Endothelial cell of umbilical vein (primary cell): Measurements from ENCODE around the gene RAI1. TPM values are rescaled to one million over a fixed set of nuclear protein-coding genes. Genes with fewer than 3 reads are reported as not detected.

Experiments used
- BruUV-seq: library from RNA; stranded (reverse); fragments of 400-500 nt; replicated peaks from 2 replicates; lab custom pipeline; 2021; lab: Mats Ljungman, UMichigan
- CTCF ChIA-PET: fragments of 300-600, 350-600 bp; sonication (Branson Sonifier 250); formaldehyde crosslinking; loops from one replicate; lab custom pipeline; 2021; ENCODE audit warnings: antibody characterized with exemption, inconsistent platforms; lab: Charles Lee
- POLR2A ChIA-PET: fragments of 300-600, 350-600 bp; sonication (Branson Sonifier 250); formaldehyde crosslinking; loops from one replicate; lab custom pipeline; 2021; ENCODE audit warnings: antibody characterized with exemption, inconsistent platforms; lab: Charles Lee
- DNase-seq: peaks from one replicate; pipeline ENCODE4 v3.0.0-alpha.2; 2011; ENCODE audit warnings: low read depth, low spot score
- FAIRE-seq: peaks from 2 replicates; lab custom pipeline; 2011; peaks lifted over from hg19 to GRCh38; lab: Jason Lieb, UNC
- H2AFZ ChIP-seq: 2 replicates; pipeline ENCODE4 v1.6.0; 2012; ENCODE audit warnings: low read depth, low read length, control low read depth, inconsistent platforms
- H3K27ac ChIP-seq: 2 replicates; pipeline ENCODE4 v1.5.1; 2011; ENCODE audit warnings: low read depth, mild to moderate bottlenecking, control low read depth, low read length, moderate library complexity; ENCODE audit not compliant: insufficient read depth
- H3K27me3 ChIP-seq, 2 experiments: 2 replicates each; pipeline versions ENCODE4 v1.6.0 to v1.6.1; 2011; ENCODE audit warnings: low read length in 2 of 2, mixed read lengths in 1 of 2; ENCODE audit not compliant: control insufficient read depth in 2 of 2, insufficient read depth in 2 of 2
- H3K36me3 ChIP-seq, 2 experiments: 2 replicates in 1 of 2; 3 replicates in 1 of 2; pipeline ENCODE4 v1.5.1; 2011; ENCODE audit warnings: low read length in 2 of 2, mild to moderate bottlenecking in 1 of 2, moderate library complexity in 1 of 2; ENCODE audit not compliant: control insufficient read depth in 2 of 2, insufficient read depth in 2 of 2; ENCODE audit errors: extremely low read depth in 1 of 2
- H3K4me1 ChIP-seq: 3 replicates; pipeline ENCODE4 v1.5.1; 2011; ENCODE audit warnings: mild to moderate bottlenecking, low read length; ENCODE audit not compliant: control insufficient read depth, insufficient read depth; ENCODE audit errors: extremely low read depth
- H3K4me2 ChIP-seq: 2 replicates; pipeline ENCODE4 v1.6.1; 2011; ENCODE audit warnings: low read length, control low read depth, mixed read lengths; ENCODE audit not compliant: insufficient read depth
- H3K4me3 ChIP-seq, 3 experiments: fragments of 200-600 bp in 1 of 3; sonication (generic), shearing (Covaris generic) in 1 of 3; replicated peaks in 1 of 3; 2 replicates each; pipeline ENCODE4 v1.5.1; 2011 to 2016; ENCODE audit warnings: control low read depth in 3 of 3, low read length in 3 of 3, mild to moderate bottlenecking in 2 of 3, inconsistent platforms in 1 of 3, low read depth in 1 of 3, moderate library complexity in 1 of 3; ENCODE audit not compliant: insufficient read depth in 1 of 3
- H3K79me2 ChIP-seq: 2 replicates; pipeline ENCODE4 v1.6.0; 2012; ENCODE audit warnings: low read length, inconsistent platforms; ENCODE audit not compliant: control insufficient read depth, insufficient read depth
- H3K9ac ChIP-seq: replicated peaks from 2 replicates; pipeline ENCODE3; 2011; ENCODE audit warnings: low read length, control low read depth; ENCODE audit not compliant: insufficient read depth; ENCODE audit errors: extremely low read depth
- H3K9me1 ChIP-seq: replicated peaks from 3 replicates; pipeline ENCODE4 v1.6.0; 2011; ENCODE audit warnings: mild to moderate bottlenecking, low read length; ENCODE audit not compliant: control insufficient read depth, insufficient read depth; ENCODE audit errors: extremely low read depth
- H3K9me3 ChIP-seq: replicated peaks from 2 replicates; pipeline ENCODE4 v1.5.1; 2012; ENCODE audit warnings: low read length, inconsistent platforms; ENCODE audit not compliant: control insufficient read depth, insufficient read depth
- H4K20me1 ChIP-seq: replicated peaks from 2 replicates; pipeline ENCODE3; 2011; ENCODE audit warnings: mild to moderate bottlenecking, low read length; ENCODE audit not compliant: control insufficient read depth, insufficient read depth; ENCODE audit errors: extremely low read depth
- CTCF ChIP-seq, 2 donors: IDR thresholded peaks; 1 replicate in 1 of 2; 2 replicates in 1 of 2; pipeline ENCODE4 v1.5.1; 2011; ENCODE audit warnings: low read length in 2 of 2, mild to moderate bottlenecking in 2 of 2, moderate library complexity in 2 of 2, control low read depth in 1 of 2, inconsistent platforms in 1 of 2, low read depth in 1 of 2; ENCODE audit not compliant: insufficient read depth in 1 of 2; ENCODE audit errors: extremely low read depth in 1 of 2
- EZH2 ChIP-seq: IDR thresholded peaks from 2 replicates; pipeline ENCODE4 v1.6.1; 2012; ENCODE audit warnings: borderline replicate concordance, low read depth, mild to moderate bottlenecking, moderate library complexity, low read length, inconsistent platforms; ENCODE audit not compliant: severe bottlenecking
- FOS ChIP-seq: IDR thresholded peaks from 2 replicates; pipeline ENCODE4 v1.6.1; 2011; ENCODE audit warnings: mild to moderate bottlenecking, low read length, moderate library complexity, borderline replicate concordance; ENCODE audit not compliant: insufficient read depth
- GATA2 ChIP-seq: IDR thresholded peaks from 2 replicates; pipeline ENCODE4 v1.7.0; 2011; ENCODE audit warnings: low read depth, mild to moderate bottlenecking, moderate library complexity, mixed read lengths, low read length; ENCODE audit not compliant: insufficient read length, insufficient read depth
- JUN ChIP-seq: IDR thresholded peaks from 2 replicates; pipeline ENCODE4 v1.6.1; 2011; ENCODE audit warnings: borderline replicate concordance, low read depth; ENCODE audit not compliant: insufficient read length, insufficient read depth
- MAX ChIP-seq: IDR thresholded peaks from 2 replicates; pipeline ENCODE4 v1.6.1; 2011; ENCODE audit not compliant: insufficient read depth, insufficient read length
- MYC ChIP-seq: IDR thresholded peaks from one replicate; pipeline ENCODE4 v1.6.1; 2011; ENCODE audit warnings: mild to moderate bottlenecking, low read depth, low read length
- POLR2A ChIP-seq: IDR thresholded peaks from 2 replicates; pipeline ENCODE4 v1.6.1; 2012; ENCODE audit warnings: low read depth, mild to moderate bottlenecking, control low read depth, low read length
- POLR2AphosphoS5 ChIP-seq: IDR thresholded peaks from 2 replicates; pipeline ENCODE4 v1.6.1; 2012; ENCODE audit warnings: low read depth, mild to moderate bottlenecking, control low read depth, low read length, moderate library complexity; ENCODE audit not compliant: insufficient read depth
- dilution Hi-C: fragments of 300-500 bp; cut with MboI; formaldehyde crosslinking; loops from one replicate; pipeline ENCODE4 v1.15.0; 2019; ENCODE audit warnings: low sequenced_read_pairs; ENCODE audit not compliant: extremely low pct_ligation_motif_present
- intact Hi-C: fragments of 100-400 bp; cut with micrococcal nuclease; formaldehyde crosslinking; loops from one replicate; pipeline ENCODE4 v1.10.0; 2022
- polyA plus RNA-seq, 4 experiments: library from polyadenylated mRNA; depleted of rRNA in 3 of 4; stranded (reverse) in 3 of 4; unstranded in 1 of 4; fragments of >200 nt; gene quantifications; 2 replicates each; pipeline versions ENCODE4 v1.2.1 to v1.2.3, GENCODE V29; 2011 to 2012; ENCODE audit warnings: missing spikeins in 1 of 4
- total RNA-seq: library from RNA; stranded (reverse); gene quantifications from 2 replicates; pipeline ENCODE4 v1.2.3, GENCODE V29; 2021

Gene RAI1
- total and polyA plus RNA-seq, 2 donors (not counting 3 experiments of a cell fraction or from before 2014, with no cell fraction given), result 7.8 to 43.3 TPM

GRCh38 chr17:17709815-17710321, 28.6 kb downstream of the RAI1 start:
- no peak overlapping the region for H3K4me3 ChIP-seq
- peak overlapping the region; percentile 98 for H3K27ac ChIP-seq
- BruUV-seq, result no TSS peak
- no peaks in the 10 kb centered on the region for H3K9me3 ChIP-seq
- ChIA-PET POLR2A (no interaction called here), CTCF (no interaction called here)
- DNase-seq (no peak), FAIRE-seq (no peak)
- dilution Hi-C loops (no loop called here), intact Hi-C loops (no loop called here)
- H2AFZ ChIP-seq, result no peak overlapping the region
- no peaks in the 10 kb centered on the region for H4K20me1 ChIP-seq
- peaks cover 33% of the 10 kb centered on the region for H3K4me1 ChIP-seq
- H3K27me3 ChIP-seq, result no peaks in the 10 kb centered on the region
- peaks cover 45% of the 10 kb centered on the region for H3K79me2 ChIP-seq
- no peaks in the 10 kb centered on the region for H3K36me3 ChIP-seq
- H3K9me1 ChIP-seq, result no peaks in the 10 kb centered on the region
- no peak overlapping the region for H3K9ac ChIP-seq
- no peak overlapping the region for H3K4me2 ChIP-seq
- TF ChIP-seq GATA2 (no peak), JUN (no peak), FOS (no peak), EZH2 (no peak), POLR2A (no peak), MYC (no peak), MAX (no peak), CTCF (IDR thresholded peaks at IDR 0.05; ENCODE audit: extremely low read depth in 1 of 2, insufficient read depth in 1 of 2, low read depth in 1 of 2, low read length in 2 of 2) (no peak), POLR2AphosphoS5 (no peak)
